IMR-90 (cell line): Measurements from ENCODE around the gene VSIG4. TPM values are rescaled to one million over a fixed set of nuclear protein-coding genes. Genes with fewer than 3 reads are reported as not detected.

Experiments used
- ATAC-seq: fragments of 200-7000 bp; cut with Tn5 transposase; 2 replicates; pipeline ENCODE4 v1.9.1; 2020; ENCODE audit warnings: low read depth, mild to moderate bottlenecking, moderate library complexity
- BruUV-seq: library from RNA; stranded (reverse); fragments of 400-500 nt; replicated peaks from 2 replicates; lab custom pipeline; 2021; lab: Mats Ljungman, UMichigan
- CTCF ChIA-PET: fragments of 300-600 bp; formaldehyde crosslinking; extraction: SDS; loops from one replicate; lab custom pipeline; 2021; ENCODE audit warnings: antibody characterized with exemption; lab: Yijun Ruan, JAX
- POLR2A ChIA-PET: fragments of 300-600 bp; sonication (Branson Sonifier 250); formaldehyde crosslinking; loops from one replicate; lab custom pipeline; 2022; ENCODE audit warnings: antibody characterized with exemption; ENCODE audit not compliant: unreplicated experiment; lab: Charles Lee
- DNase-seq: peaks from one replicate; pipeline ENCODE4 v3.0.0; 2013
- H2AFZ ChIP-seq: replicated peaks from 2 replicates; pipeline ENCODE3; 2013; ENCODE audit warnings: low read length, mild to moderate bottlenecking; ENCODE audit not compliant: poor library complexity
- H2AK5ac ChIP-seq: 2 replicates; pipeline ENCODE4 v1.6.1; 2013; ENCODE audit warnings: low read depth, low read length, inconsistent platforms
- H2AK9ac ChIP-seq: replicated peaks from 2 replicates; pipeline ENCODE3; 2013; ENCODE audit warnings: mild to moderate bottlenecking, low read depth, low read length, moderate library complexity; ENCODE audit not compliant: poor library complexity
- H2BK120ac ChIP-seq: 2 replicates; pipeline ENCODE4 v1.6.1; 2013; ENCODE audit warnings: low read depth, low read length, inconsistent platforms
- H2BK15ac ChIP-seq: 3 replicates; pipeline ENCODE4 v1.6.1; 2013; ENCODE audit warnings: low read depth, low read length, inconsistent platforms
- H2BK20ac ChIP-seq: 2 replicates; pipeline ENCODE4 v1.6.1; 2013; ENCODE audit warnings: low read depth, mild to moderate bottlenecking, inconsistent platforms, low read length, moderate library complexity
- H2BK5ac ChIP-seq: 2 replicates; pipeline ENCODE4 v1.6.1; 2013; ENCODE audit warnings: mild to moderate bottlenecking, low read depth, low read length, inconsistent platforms; ENCODE audit not compliant: poor library complexity, severe bottlenecking
- H3K14ac ChIP-seq: replicated peaks from 2 replicates; pipeline ENCODE4 v1.6.1; 2013; ENCODE audit warnings: low read depth, low read length, inconsistent platforms
- H3K18ac ChIP-seq: 2 replicates; pipeline ENCODE4 v1.6.1; 2013; ENCODE audit warnings: low read depth, low read length, control low read depth
- H3K23ac ChIP-seq: 2 replicates; pipeline ENCODE4 v1.6.1; 2013; ENCODE audit warnings: low read depth, low read length, inconsistent platforms
- H3K27ac ChIP-seq: 2 replicates; pipeline ENCODE4 v1.5.1; 2013; ENCODE audit warnings: mild to moderate bottlenecking, control low read depth, low read length; ENCODE audit not compliant: insufficient read depth
- H3K27me3 ChIP-seq: 2 replicates; pipeline ENCODE4 v1.6.1; 2013; ENCODE audit warnings: low read length; ENCODE audit not compliant: control insufficient read depth, insufficient read depth
- H3K36me3 ChIP-seq: 2 replicates; pipeline ENCODE4 v1.6.1; 2013; ENCODE audit warnings: low read length, mixed read lengths; ENCODE audit not compliant: control insufficient read depth, insufficient read depth
- H3K4ac ChIP-seq: 2 replicates; pipeline ENCODE4 v1.6.1; 2013; ENCODE audit warnings: low read depth, low read length, inconsistent platforms
- H3K4me1 ChIP-seq: 2 replicates; pipeline ENCODE4 v1.6.1; 2013; ENCODE audit warnings: low read length, mixed read lengths; ENCODE audit not compliant: control insufficient read depth, insufficient read depth
- H3K4me2 ChIP-seq: 2 replicates; pipeline ENCODE4 v1.6.1; 2013; ENCODE audit warnings: low read depth, mild to moderate bottlenecking, control low read depth, low read length, moderate library complexity
- H3K4me3 ChIP-seq: 2 replicates; pipeline ENCODE4 v1.5.1; 2013; ENCODE audit warnings: low read depth, mild to moderate bottlenecking, control low read depth, low read length, moderate library complexity; ENCODE audit not compliant: insufficient read depth
- H3K56ac ChIP-seq: 2 replicates; pipeline ENCODE4 v1.6.1; 2013; ENCODE audit warnings: low read length, inconsistent platforms; ENCODE audit not compliant: insufficient read depth; ENCODE audit errors: extremely low read depth
- H3K79me1 ChIP-seq, 2 experiments: 2 replicates each; pipeline ENCODE4 v1.6.1; 2013; ENCODE audit warnings: low read length in 2 of 2, inconsistent platforms in 1 of 2, low read depth in 1 of 2
- H3K9ac ChIP-seq: 2 replicates; pipeline ENCODE4 v1.6.1; 2013; ENCODE audit warnings: low read depth, low read length, control low read depth
- H3K9me1 ChIP-seq: 2 replicates; pipeline ENCODE4 v1.6.1; 2013; ENCODE audit warnings: low read length, inconsistent platforms; ENCODE audit not compliant: insufficient read depth
- H3K9me3 ChIP-seq: 2 replicates; pipeline ENCODE4 v1.6.1; 2013; ENCODE audit warnings: low read length; ENCODE audit not compliant: control insufficient read depth, insufficient read depth
- H4K20me1 ChIP-seq: 2 replicates; pipeline ENCODE4 v1.6.1; 2013; ENCODE audit warnings: low read length, inconsistent platforms; ENCODE audit not compliant: insufficient read depth
- H4K5ac ChIP-seq: 2 replicates; pipeline ENCODE4 v1.6.1; 2013; ENCODE audit warnings: mild to moderate bottlenecking, low read depth, low read length, control low read depth
- H4K8ac ChIP-seq, 2 experiments: 2 replicates each; pipeline ENCODE4 v1.6.1; 2013; ENCODE audit warnings: low read depth in 2 of 2, low read length in 2 of 2, control low read depth in 1 of 2, inconsistent platforms in 1 of 2
- H4K91ac ChIP-seq: 2 replicates; pipeline ENCODE4 v1.6.1; 2013; ENCODE audit warnings: low read depth, low read length, inconsistent platforms; ENCODE audit not compliant: insufficient read depth
- BHLHE40 ChIP-seq: fragments of 150-350 bp; IDR thresholded peaks from 2 replicates; pipeline ENCODE4 v1.6.1; 2016; ENCODE audit warnings: mild to moderate bottlenecking, low read depth, low read length
- CEBPB ChIP-seq: IDR thresholded peaks from 2 replicates; pipeline ENCODE4 v1.6.1; 2012; ENCODE audit warnings: low read depth, low read length, improper control_type of control experiment
- CHD1 ChIP-seq: IDR thresholded peaks from 2 replicates; pipeline ENCODE4 v1.6.1; 2012; ENCODE audit warnings: low read depth, low read length, improper control_type of control experiment
- ELK1 ChIP-seq: fragments of 150-350 bp; IDR thresholded peaks from 2 replicates; pipeline ENCODE4 v1.6.1; 2016; ENCODE audit warnings: low read depth, mild to moderate bottlenecking, low read length, moderate library complexity, borderline replicate concordance
- FOS ChIP-seq: fragments of 150-350 bp; IDR thresholded peaks from 2 replicates; pipeline ENCODE4 v1.6.1; 2016; ENCODE audit warnings: low read depth, low read length
- MAFK ChIP-seq: IDR thresholded peaks from 2 replicates; pipeline ENCODE4 v1.6.1; 2012; ENCODE audit warnings: low read depth, low read length, improper control_type of control experiment
- MAZ ChIP-seq: IDR thresholded peaks from 2 replicates; pipeline ENCODE4 v1.6.1; 2012; ENCODE audit warnings: low read depth, mild to moderate bottlenecking, low read length, improper control_type of control experiment, moderate library complexity, borderline replicate concordance
- MXI1 ChIP-seq: IDR thresholded peaks from 2 replicates; pipeline ENCODE4 v1.6.1; 2012; ENCODE audit warnings: low read depth, mild to moderate bottlenecking, low read length, moderate library complexity, borderline replicate concordance
- NFE2L2 ChIP-seq: fragments of 150-350 bp; IDR thresholded peaks from 2 replicates; pipeline ENCODE4 v1.6.1; 2016; ENCODE audit warnings: low read depth, mild to moderate bottlenecking, low read length
- POLR2A ChIP-seq: IDR thresholded peaks from 2 replicates; pipeline ENCODE4 v1.6.1; 2012; ENCODE audit warnings: mild to moderate bottlenecking, low read depth, low read length
- RAD21 ChIP-seq: IDR thresholded peaks from 2 replicates; pipeline ENCODE4 v1.6.1; 2012; ENCODE audit warnings: low read length, improper control_type of control experiment
- RFX5 ChIP-seq: IDR thresholded peaks from 2 replicates; pipeline ENCODE4 v1.8.0; 2012; ENCODE audit warnings: low read depth, mild to moderate bottlenecking, low read length, moderate library complexity
- SMC3 ChIP-seq: fragments of 150-350 bp; IDR thresholded peaks from 2 replicates; pipeline ENCODE4 v1.6.1; 2016; ENCODE audit warnings: low read depth, mild to moderate bottlenecking, antibody characterized with exemption, low read length, moderate library complexity
- WGBS, 2 experiments: methylation state at CpG; one replicate each; pipeline versions ENCODE4 v1.1.5 to v1.1.7; 2013; ENCODE audit warnings: missing lambda C conversion rate in 2 of 2; ENCODE audit not compliant: insufficient read length in 1 of 2; ENCODE audit errors: extremely low coverage in 2 of 2; 5-methylcytosine and 5-hydroxymethylcytosine counted together
- dilution Hi-C: fragments of 300-500 bp; cut with HindIII; formaldehyde crosslinking; loops from one replicate; pipeline ENCODE4 v1.14.3; 2018; ENCODE audit warnings: low sequenced_read_pairs; ENCODE audit not compliant: unreplicated experiment
- in situ Hi-C: fragments of 300-500 bp; cut with MboI; formaldehyde crosslinking; loops from 3 replicates; pipeline ENCODE4 v1.14.3; 2019; ENCODE audit warnings: low sequenced_read_pairs, inconsistent platforms, mixed read lengths
- intact Hi-C: fragments of 100-400 bp; cut with micrococcal nuclease; formaldehyde crosslinking; loops from 2 replicates; pipeline ENCODE4 v1.10.0; 2022
- polyA plus RNA-seq, 3 experiments: library from polyadenylated mRNA; depleted of rRNA; stranded (reverse); fragments of >200 nt; gene quantifications; 2 replicates each; pipeline ENCODE4 v1.2.3, GENCODE V29; 2012; ENCODE audit warnings: low replicate concordance in 1 of 3
- total RNA-seq: library from RNA; depleted of rRNA; stranded (reverse); fragments of >200 nt; gene quantifications from 2 replicates; pipeline ENCODE4 v1.2.3, GENCODE V29; 2012
- TF ChIP-seq, protein P1 (sequence below): conservative IDR thresholded peaks from 2 replicates; pipeline ENCODE4 v1.5.1; 2012; ENCODE audit warnings: mild to moderate bottlenecking, low read depth, low read length, improper control_type of control experiment

The VSIG4 gene
- total and polyA plus RNA-seq, 2 of the 4 experiments (the other 2 are of a cell fraction) = not detected

GRCh38 chrX:66024570-66024969, 15.3 kb downstream of the VSIG4 start:
- no peaks in the 10 kb centered on the region for H3K9me3 ChIP-seq
- DNase-seq = no peak
- intact Hi-C loops = no loop called here

More at GRCh38 chrX:66024570-66024969, 15.3 kb downstream of the VSIG4 start:
- Histone ChIP-seq H3K23ac (no peak overlapping the region), H3K56ac (no peak overlapping the region), H4K5ac (no peak overlapping the region), H3K79me1 (no peaks in the 10 kb centered on the region), H3K4ac (no peak overlapping the region), H2BK120ac (no peak overlapping the region), H3K9ac (no peak overlapping the region), H3K27me3 (peaks cover 6% of the 10 kb centered on the region), H3K4me1 (no peaks in the 10 kb centered on the region), H4K8ac (no peak overlapping the region), H2AK9ac (no peak overlapping the region), H3K27ac (no peak overlapping the region), H4K20me1 (no peaks in the 10 kb centered on the region), H3K4me2 (no peak overlapping the region), H3K36me3 (no peaks in the 10 kb centered on the region), H2AFZ (no peak overlapping the region), H2BK5ac (no peak overlapping the region), H3K14ac (no peak overlapping the region), H3K9me1 (no peaks in the 10 kb centered on the region), H4K91ac (no peak overlapping the region), H3K4me3 (no peak overlapping the region), H2AK5ac (no peak overlapping the region), H3K18ac (no peak overlapping the region), H2BK20ac (no peak overlapping the region), H2BK15ac (no peak overlapping the region)
- CTCF ChIA-PET = no interaction called here
- no peak for ATAC-seq
- POLR2A ChIA-PET = no interaction called here
- dilution Hi-C loops = no loop called here
- no CpG with 5 or more reads among the region's 2 CpGs for WGBS, 2 experiments
- in situ Hi-C loops = no loop called here
- no TSS peak for BruUV-seq
- TF ChIP-seq CEBPB = no peak
- TF ChIP-seq NFE2L2 = no peak
- TF ChIP-seq RAD21 = no peak
- no peak for TF ChIP-seq POLR2A
- no peak for TF ChIP-seq RFX5
- no peak for TF ChIP-seq ELK1
- no peak for TF ChIP-seq MXI1
- TF ChIP-seq MAZ = no peak
- no peak for TF ChIP-seq CHD1
- no peak for TF ChIP-seq SMC3
- TF ChIP-seq, protein P1, sequence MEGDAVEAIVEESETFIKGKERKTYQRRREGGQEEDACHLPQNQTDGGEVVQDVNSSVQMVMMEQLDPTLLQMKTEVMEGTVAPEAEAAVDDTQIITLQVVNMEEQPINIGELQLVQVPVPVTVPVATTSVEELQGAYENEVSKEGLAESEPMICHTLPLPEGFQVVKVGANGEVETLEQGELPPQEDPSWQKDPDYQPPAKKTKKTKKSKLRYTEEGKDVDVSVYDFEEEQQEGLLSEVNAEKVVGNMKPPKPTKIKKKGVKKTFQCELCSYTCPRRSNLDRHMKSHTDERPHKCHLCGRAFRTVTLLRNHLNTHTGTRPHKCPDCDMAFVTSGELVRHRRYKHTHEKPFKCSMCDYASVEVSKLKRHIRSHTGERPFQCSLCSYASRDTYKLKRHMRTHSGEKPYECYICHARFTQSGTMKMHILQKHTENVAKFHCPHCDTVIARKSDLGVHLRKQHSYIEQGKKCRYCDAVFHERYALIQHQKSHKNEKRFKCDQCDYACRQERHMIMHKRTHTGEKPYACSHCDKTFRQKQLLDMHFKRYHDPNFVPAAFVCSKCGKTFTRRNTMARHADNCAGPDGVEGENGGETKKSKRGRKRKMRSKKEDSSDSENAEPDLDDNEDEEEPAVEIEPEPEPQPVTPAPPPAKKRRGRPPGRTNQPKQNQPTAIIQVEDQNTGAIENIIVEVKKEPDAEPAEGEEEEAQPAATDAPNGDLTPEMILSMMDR = no peak
- no peak for TF ChIP-seq MAFK
- TF ChIP-seq FOS = no peak
- TF ChIP-seq BHLHE40 = no peak
